ENCODE data around the gene EPB41L2.

- TF ChIP-seq CTCF (IDR thresholded peaks at IDR 0.05 in 8 of 11, conservative IDR thresholded peaks at IDR 0.05 in 3 of 11) (no peak), POLR2AphosphoS5 (IDR thresholded peaks at IDR 0.05) (no peak)
These were observed 58.7 kb downstream of the EPB41L2 start for GRCh38 chr6:131004387-131004755.

Data from spleen (tissue), 7 donors.